GM23338 (cell line): ENCODE data around the gene POLA2. TPM values are rescaled to one million over a fixed set of nuclear protein-coding genes. Genes with fewer than 3 reads are reported as not detected.

Source experiments
- ATAC-seq: fragments of 200-7000 bp; cut with Tn5 transposase; 3 replicates; pipeline ENCODE4 v1.9.1; 2020
- DNase-seq: peaks from one replicate; pipeline ENCODE4 v3.0.0-alpha.2; 2015; ENCODE audit warnings: low spot score
- H2AFZ ChIP-seq: fragments of 200-600 bp; sonication (generic); 2 replicates; pipeline ENCODE4 v1.8.0; 2016; ENCODE audit warnings: antibody characterized with exemption, mild to moderate bottlenecking, moderate library complexity
- H3F3A ChIP-seq: fragments of 200-600 bp; sonication (generic); replicated peaks from 2 replicates; pipeline ENCODE4 v1.8.0; 2017; ENCODE audit warnings: antibody characterized with exemption, mixed run types, low read depth
- H3K27ac ChIP-seq: fragments of 200-600 bp; sonication (generic); 2 replicates; pipeline ENCODE4 v1.6.1; 2016; ENCODE audit warnings: low read depth
- H3K27me3 ChIP-seq: fragments of 200-600 bp; sonication (generic); 2 replicates; pipeline ENCODE4 v1.8.0; 2016; ENCODE audit warnings: mild to moderate bottlenecking, mixed run types, moderate library complexity; ENCODE audit not compliant: insufficient read depth
- H3K36me3 ChIP-seq: fragments of 200-600 bp; sonication (generic); 2 replicates; pipeline ENCODE4 v1.8.0; 2016; ENCODE audit warnings: mild to moderate bottlenecking; ENCODE audit not compliant: insufficient read depth
- H3K4me1 ChIP-seq: fragments of 200-600 bp; sonication (generic); 2 replicates; pipeline ENCODE4 v1.8.0; 2016; ENCODE audit warnings: mild to moderate bottlenecking, moderate library complexity; ENCODE audit not compliant: insufficient read depth
- H3K4me2 ChIP-seq: fragments of 200-600 bp; sonication (generic); 2 replicates; pipeline ENCODE4 v1.7.1; 2017; ENCODE audit warnings: mixed run types
- H3K4me3 ChIP-seq: fragments of 200-600 bp; sonication (generic); 2 replicates; pipeline ENCODE4 v1.6.1; 2016; ENCODE audit warnings: mixed run types
- H3K79me2 ChIP-seq: fragments of 200-600 bp; sonication (generic); replicated peaks from 2 replicates; pipeline ENCODE4 v1.8.0; 2017; ENCODE audit warnings: mild to moderate bottlenecking; ENCODE audit not compliant: insufficient read depth
- H3K9me2 ChIP-seq: fragments of 200-600 bp; sonication (generic); 2 replicates; pipeline ENCODE4 v1.8.0; 2017; ENCODE audit not compliant: insufficient read depth
- H4K20me1 ChIP-seq: fragments of 200-600 bp; sonication (generic); replicated peaks from 2 replicates; pipeline ENCODE4 v1.8.0; 2017; ENCODE audit warnings: mild to moderate bottlenecking; ENCODE audit not compliant: insufficient read depth
- H3K27ac Mint-ChIP-seq: 2 replicates; pipeline ENCODE4 v1.8.0; 2020; ENCODE audit warnings: inconsistent platforms, mild to moderate bottlenecking, moderate library complexity, mixed read lengths
- H3K27me3 Mint-ChIP-seq: 3 replicates; pipeline ENCODE4 v1.8.0; 2022; ENCODE audit warnings: low read depth, mild to moderate bottlenecking, moderate library complexity, mixed read lengths, inconsistent platforms; ENCODE audit not compliant: insufficient read depth, poor library complexity
- H3K36me3 Mint-ChIP-seq: 3 replicates; pipeline ENCODE4 v1.8.0; 2021; ENCODE audit warnings: low read depth, mild to moderate bottlenecking, inconsistent platforms, moderate library complexity, mixed read lengths
- H3K4me1 Mint-ChIP-seq: 3 replicates; pipeline ENCODE4 v1.8.0; 2020; ENCODE audit warnings: mild to moderate bottlenecking, inconsistent platforms, mixed read lengths
- H3K4me3 Mint-ChIP-seq: 3 replicates; pipeline ENCODE4 v1.8.0; 2021; ENCODE audit warnings: moderate library complexity, mild to moderate bottlenecking, inconsistent platforms, mixed read lengths
- H3K9me3 Mint-ChIP-seq: 3 replicates; pipeline ENCODE4 v1.8.0; 2020; ENCODE audit warnings: moderate library complexity, mild to moderate bottlenecking, inconsistent platforms, mixed read lengths
- CREB1 ChIP-seq: fragments of 250-450 bp; sonication (Bioruptor Pico); IDR thresholded peaks from 2 replicates; pipeline ENCODE4 v1.5.0; 2020; ENCODE audit warnings: low read depth, mild to moderate bottlenecking, moderate library complexity
- ETS1 ChIP-seq: IDR thresholded peaks from 2 replicates; pipeline ENCODE4 v1.6.1; 2016; ENCODE audit warnings: antibody characterized with exemption
- EZH2 ChIP-seq: fragments of 200-600 bp; sonication (generic); IDR thresholded peaks from one replicate; pipeline ENCODE4 v1.8.0; 2017; ENCODE audit warnings: antibody characterized with exemption, mild to moderate bottlenecking, low read depth; ENCODE audit not compliant: unreplicated experiment
- EZH2phosphoT487 ChIP-seq: fragments of 200-600 bp; sonication (generic); IDR thresholded peaks from one replicate; pipeline ENCODE4 v1.8.1; 2018; ENCODE audit warnings: antibody characterized with exemption; ENCODE audit not compliant: unreplicated experiment
- JUNB ChIP-seq: IDR thresholded peaks from one replicate; pipeline ENCODE4 v1.6.1; 2016; ENCODE audit warnings: antibody characterized with exemption; ENCODE audit not compliant: unreplicated experiment
- POLR2AphosphoS5 ChIP-seq: IDR thresholded peaks from 2 replicates; pipeline ENCODE4 v1.6.1; 2016; ENCODE audit warnings: antibody characterized with exemption, low read depth
- REST ChIP-seq: IDR thresholded peaks from one replicate; pipeline ENCODE4 v1.6.1; 2018; ENCODE audit warnings: antibody characterized with exemption; ENCODE audit not compliant: unreplicated experiment
- STAT1 ChIP-seq: IDR thresholded peaks from one replicate; pipeline ENCODE4 v1.6.1; 2016; ENCODE audit warnings: antibody characterized with exemption; ENCODE audit not compliant: unreplicated experiment
- ZNF114 ChIP-seq: fragments of 250-450 bp; sonication (Bioruptor Pico); IDR thresholded peaks from 2 replicates; pipeline ENCODE4 v1.5.0; 2020; ENCODE audit warnings: mild to moderate bottlenecking, moderate library complexity
- ZNF331 ChIP-seq: fragments of 250-450 bp; sonication (Bioruptor Pico); IDR thresholded peaks from 2 replicates; pipeline ENCODE4 v1.5.0; 2020; ENCODE audit warnings: low read depth, mild to moderate bottlenecking, moderate library complexity
- ZNF462 ChIP-seq: fragments of 250-450 bp; sonication (Bioruptor Pico); IDR thresholded peaks from 2 replicates; pipeline ENCODE4 v1.5.0; 2020; ENCODE audit warnings: mild to moderate bottlenecking, moderate library complexity
- polyA plus RNA-seq: library from polyadenylated mRNA; unstranded; fragments of >200 nt; fragmentation: Nextera tagmentation; extraction: Ambion mirVana; gene quantifications from 2 replicates; pipeline ENCODE4 v1.2.1, GENCODE V29; 2016
- total RNA-seq: library from RNA; depleted of rRNA; stranded (reverse); fragments of >200 nt; shearing (Covaris generic); gene quantifications from 2 replicates; pipeline ENCODE4 v1.2.3, GENCODE V29; 2014

POLA2 gene
- total and polyA plus RNA-seq, 2 experiments from 2014 or later: 22.5 to 30.4 TPM

GRCh38 chr11:65215441-65216076 lies 46.2 kb upstream of the POLA2 start:
- ATAC-seq: no peak
- Histone ChIP-seq H3K4me2 (peak overlapping the region; percentile 64; the same call in 1 of the 2 replicates), H3K4me3 (0 out of 2 replicates have a peak overlapping the region, but pooled peaks have one; percentile 23), H3K4me1 (peaks cover 37% of the 10 kb centered on the region), H4K20me1 (no peaks in the 10 kb centered on the region), H2AFZ (no peak overlapping the region), H3F3A (peaks cover 22% of the 10 kb centered on the region), H3K36me3 (no peaks in the 10 kb centered on the region), H3K27ac (peak overlapping the region; percentile 36; the same call in 1 of the 2 replicates), H3K9me2 (no peaks in the 10 kb centered on the region), H3K27me3 (no peaks in the 10 kb centered on the region), H3K79me2 (no peaks in the 10 kb centered on the region)
- no peak for TF ChIP-seq ZNF331 (CRISPR knock-in tag)
- Mint-ChIP-seq H3K27me3 (peaks cover 20% of the 10 kb centered on the region), H3K27ac (peak overlapping the region; percentile 37), H3K4me1 (peaks cover 57% of the 10 kb centered on the region), H3K9me3 (no peaks in the 10 kb centered on the region), H3K4me3 (peak overlapping the region; percentile 58), H3K36me3 (peaks cover 13% of the 10 kb centered on the region)
- no peak for DNase-seq

GRCh38 chr11:65216830-65217229 lies 44.9 kb upstream of the POLA2 start:
- ATAC-seq (no peak), DNase-seq (no peak)
- Mint-ChIP-seq H3K9me3 (no peaks in the 10 kb centered on the region), H3K27ac (0 out of 2 replicates have a peak overlapping the region, but pooled peaks have one; percentile 36), H3K36me3 (peaks cover 8% of the 10 kb centered on the region), H3K4me1 (peaks cover 51% of the 10 kb centered on the region), H3K4me3 (no peak overlapping the region), H3K27me3 (peaks cover 20% of the 10 kb centered on the region)
- peaks cover 32% of the 10 kb centered on the region for H3K4me1 ChIP-seq
- no peaks in the 10 kb centered on the region for H3K27me3 ChIP-seq
- no peaks in the 10 kb centered on the region for H3K36me3 ChIP-seq
- no peaks in the 10 kb centered on the region for H3K79me2 ChIP-seq
- H3K4me2 ChIP-seq: no peak overlapping the region
- H3K4me3 ChIP-seq: no peak overlapping the region
- H3K9me2 ChIP-seq: no peaks in the 10 kb centered on the region
- H3F3A ChIP-seq: peaks cover 22% of the 10 kb centered on the region
- no peak overlapping the region for H3K27ac ChIP-seq
- no peak overlapping the region for H2AFZ ChIP-seq
- no peaks in the 10 kb centered on the region for H4K20me1 ChIP-seq
- TF ChIP-seq POLR2AphosphoS5 (no peak), REST (no peak), CREB1 (CRISPR knock-in tag) (no peak), EZH2phosphoT487 (no peak), ZNF331 (CRISPR knock-in tag) (no peak), ETS1 (no peak), ZNF114 (no peak), JUNB (no peak), STAT1 (no peak), ZNF462 (no peak), EZH2 (no peak)
